Astrocyte (in vitro differentiated cells and primary cell): ENCODE results near the gene PDLIM5. TPM values are rescaled to one million over a fixed set of nuclear protein-coding genes. Genes with fewer than 3 reads are reported as not detected.
"Not testable (repeated sequence)": the region's sequence is repeated elsewhere in the genome, so short reads cannot be mapped to it uniquely, and the experiment has no call there.

ENCODE experiments used
- DNase-seq: peaks from one replicate; pipeline ENCODE4 v3.0.0-alpha.2; 2010; ENCODE audit warnings: low read depth
- FAIRE-seq: peaks from 2 replicates; lab custom pipeline; 2011; peaks lifted over from hg19 to GRCh38; lab: Jason Lieb, UNC
- H2AFZ ChIP-seq: 2 replicates; pipeline ENCODE4 v1.6.0; 2012; ENCODE audit warnings: low read depth, low read length, inconsistent platforms
- H3K27ac ChIP-seq: 2 replicates; pipeline ENCODE4 v1.5.1; 2011; ENCODE audit warnings: low read depth, low read length, inconsistent platforms
- H3K27me3 ChIP-seq: 2 replicates; pipeline ENCODE4 v1.6.0; 2011; ENCODE audit warnings: low read length, inconsistent platforms; ENCODE audit not compliant: insufficient read depth
- H3K36me3 ChIP-seq: 2 replicates; pipeline ENCODE4 v1.5.1; 2011; ENCODE audit warnings: low read length, inconsistent platforms; ENCODE audit not compliant: insufficient read depth
- H3K4me1 ChIP-seq: 2 replicates; pipeline ENCODE4 v1.5.1; 2011; ENCODE audit warnings: low read length, inconsistent platforms; ENCODE audit not compliant: insufficient read depth
- H3K4me2 ChIP-seq: 2 replicates; pipeline ENCODE4 v1.6.0; 2012; ENCODE audit warnings: low read length, inconsistent platforms
- H3K4me3 ChIP-seq: 2 replicates; pipeline ENCODE4 v1.5.1; 2011; ENCODE audit warnings: low read depth, mild to moderate bottlenecking, low read length, inconsistent platforms; ENCODE audit not compliant: insufficient read depth
- H3K79me2 ChIP-seq: 2 replicates; pipeline ENCODE4 v1.6.0; 2012; ENCODE audit warnings: mild to moderate bottlenecking, low read length, inconsistent platforms; ENCODE audit not compliant: insufficient read depth
- H3K9ac ChIP-seq: 2 replicates; pipeline ENCODE4 v1.6.0; 2012; ENCODE audit warnings: mild to moderate bottlenecking, low read length, inconsistent platforms
- H3K9me3 ChIP-seq: 2 replicates; pipeline ENCODE4 v1.5.1; 2012; ENCODE audit warnings: low read depth, mild to moderate bottlenecking, low read length, inconsistent platforms; ENCODE audit not compliant: insufficient read depth
- H4K20me1 ChIP-seq: 2 replicates; pipeline ENCODE4 v1.6.0; 2012; ENCODE audit warnings: low read length, inconsistent platforms; ENCODE audit not compliant: insufficient read depth
- H3K27ac Mint-ChIP-seq: one replicate; pipeline ENCODE4 v1.8.0; 2021; ENCODE audit warnings: mild to moderate bottlenecking, mixed read lengths; ENCODE audit not compliant: unreplicated experiment
- H3K27me3 Mint-ChIP-seq: one replicate; pipeline ENCODE4 v1.8.0; 2021; ENCODE audit warnings: low read depth, mixed read lengths; ENCODE audit not compliant: unreplicated experiment
- H3K36me3 Mint-ChIP-seq: one replicate; pipeline ENCODE4 v1.8.0; 2021; ENCODE audit warnings: low read depth, mixed read lengths; ENCODE audit not compliant: unreplicated experiment
- H3K4me1 Mint-ChIP-seq: one replicate; pipeline ENCODE4 v1.8.0; 2021; ENCODE audit warnings: low read depth, mixed read lengths; ENCODE audit not compliant: unreplicated experiment
- H3K4me3 Mint-ChIP-seq: one replicate; pipeline ENCODE4 v1.8.0; 2021; ENCODE audit warnings: mild to moderate bottlenecking, moderate library complexity, mixed read lengths; ENCODE audit not compliant: unreplicated experiment
- H3K9me3 Mint-ChIP-seq: one replicate; pipeline ENCODE4 v1.8.0; 2021; ENCODE audit warnings: mild to moderate bottlenecking, mixed read lengths; ENCODE audit not compliant: unreplicated experiment
- EZH2 ChIP-seq: IDR thresholded peaks from 2 replicates; pipeline ENCODE4 v1.6.1; 2012; ENCODE audit warnings: mild to moderate bottlenecking, low read length, inconsistent platforms; ENCODE audit not compliant: insufficient read depth
- total RNA-seq: library from RNA; stranded (reverse); gene quantifications from 2 replicates; pipeline ENCODE4 v1.2.1, GENCODE V29; 2021
- TF ChIP-seq, protein P1 (sequence below): IDR thresholded peaks from 2 replicates; pipeline ENCODE4 v1.5.1; 2011; ENCODE audit warnings: low read depth, mild to moderate bottlenecking, inconsistent platforms, low read length, moderate library complexity; ENCODE audit not compliant: insufficient read depth

The PDLIM5 gene
- total RNA-seq, 1 donor from 2014 or later: 181 TPM

DNA sequence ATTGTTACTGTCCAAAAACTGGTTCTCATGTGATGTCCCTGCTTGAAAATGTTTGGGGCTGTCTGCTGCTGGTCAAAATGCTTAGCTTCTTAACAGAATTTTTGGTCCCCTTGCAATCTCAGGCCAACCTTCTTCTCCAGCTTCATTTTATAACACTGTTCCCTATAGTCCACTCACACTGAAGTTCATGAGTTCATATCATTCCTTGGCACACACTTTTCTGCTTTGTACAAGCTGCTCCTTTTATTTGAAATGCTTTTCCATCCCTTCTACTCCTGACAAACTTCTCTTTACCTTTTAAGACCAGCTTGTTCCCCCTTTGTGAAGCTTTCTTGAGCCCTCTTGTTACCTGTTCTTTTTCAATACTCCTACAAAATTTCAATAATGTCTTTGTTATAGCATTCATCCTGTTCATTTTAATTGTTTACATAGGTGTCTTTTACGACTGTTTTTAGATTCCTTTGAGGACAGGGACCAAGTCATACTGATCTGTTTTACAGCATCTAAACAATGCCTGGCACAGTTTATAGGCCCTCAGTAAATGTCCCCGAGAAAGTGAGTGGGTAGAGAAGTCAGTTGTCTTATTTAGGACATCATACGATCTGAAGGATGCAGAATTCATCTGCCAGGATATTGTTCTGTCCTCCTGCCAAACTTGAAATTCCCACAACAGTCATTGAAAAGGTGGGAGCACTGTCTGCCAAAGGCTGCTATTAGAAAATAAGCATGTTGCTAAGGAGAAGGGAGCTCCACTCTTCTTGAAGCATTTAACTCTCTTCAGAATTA lies 171.6 kb downstream of the PDLIM5 start:
- DNase-seq (no peak), FAIRE-seq (no peak)
- TF ChIP-seq EZH2: no peak
- TF ChIP-seq, protein P1, sequence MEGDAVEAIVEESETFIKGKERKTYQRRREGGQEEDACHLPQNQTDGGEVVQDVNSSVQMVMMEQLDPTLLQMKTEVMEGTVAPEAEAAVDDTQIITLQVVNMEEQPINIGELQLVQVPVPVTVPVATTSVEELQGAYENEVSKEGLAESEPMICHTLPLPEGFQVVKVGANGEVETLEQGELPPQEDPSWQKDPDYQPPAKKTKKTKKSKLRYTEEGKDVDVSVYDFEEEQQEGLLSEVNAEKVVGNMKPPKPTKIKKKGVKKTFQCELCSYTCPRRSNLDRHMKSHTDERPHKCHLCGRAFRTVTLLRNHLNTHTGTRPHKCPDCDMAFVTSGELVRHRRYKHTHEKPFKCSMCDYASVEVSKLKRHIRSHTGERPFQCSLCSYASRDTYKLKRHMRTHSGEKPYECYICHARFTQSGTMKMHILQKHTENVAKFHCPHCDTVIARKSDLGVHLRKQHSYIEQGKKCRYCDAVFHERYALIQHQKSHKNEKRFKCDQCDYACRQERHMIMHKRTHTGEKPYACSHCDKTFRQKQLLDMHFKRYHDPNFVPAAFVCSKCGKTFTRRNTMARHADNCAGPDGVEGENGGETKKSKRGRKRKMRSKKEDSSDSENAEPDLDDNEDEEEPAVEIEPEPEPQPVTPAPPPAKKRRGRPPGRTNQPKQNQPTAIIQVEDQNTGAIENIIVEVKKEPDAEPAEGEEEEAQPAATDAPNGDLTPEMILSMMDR: no peak
- Histone ChIP-seq H3K4me3 (no peak overlapping the region), H3K79me2 (peaks cover 24% of the 10 kb centered on the region), H3K27me3 (no peaks in the 10 kb centered on the region), H3K4me2 (no peak overlapping the region), H3K4me1 (no peaks in the 10 kb centered on the region), H3K27ac (no peak overlapping the region), H3K9me3 (no peaks in the 10 kb centered on the region), H2AFZ (no peak overlapping the region), H3K9ac (no peak overlapping the region), H3K36me3 (peaks cover 29% of the 10 kb centered on the region), H4K20me1 (peaks cover 40% of the 10 kb centered on the region)
- Mint-ChIP-seq H3K4me3 (no peak overlapping the region), H3K9me3 (no peaks in the 10 kb centered on the region), H3K36me3 (peaks cover 5% of the 10 kb centered on the region), H3K4me1 (no peaks in the 10 kb centered on the region), H3K27me3 (no peaks in the 10 kb centered on the region), H3K27ac (no peak overlapping the region)

DNA sequence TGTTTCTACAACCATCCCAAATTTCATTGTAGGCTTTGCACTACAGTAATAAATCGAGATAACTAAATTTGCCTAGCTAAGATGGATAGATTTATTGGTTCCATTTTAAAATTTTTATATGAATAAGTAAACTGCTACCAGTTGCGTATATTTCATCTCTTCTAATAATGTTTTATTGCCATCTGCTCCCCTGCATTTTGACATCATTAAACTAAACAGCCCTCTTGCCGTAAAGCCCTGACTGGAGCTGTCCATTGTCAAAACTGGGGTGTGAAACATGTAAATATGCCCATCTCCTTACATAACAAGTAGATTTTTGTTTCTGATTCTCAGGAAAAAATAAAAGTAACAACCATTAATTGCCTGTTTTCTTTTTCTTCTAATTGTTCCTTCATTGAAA lies 175.2 kb downstream of the PDLIM5 start:
- H3K79me2 ChIP-seq: peaks cover 24% of the 10 kb centered on the region
- no peak overlapping the region for H3K4me3 ChIP-seq
- TF ChIP-seq, protein P1: no peak
- TF ChIP-seq EZH2: no peak
- peaks cover 3% of the 10 kb centered on the region for H3K36me3 Mint-ChIP-seq
- DNase-seq: no peak
- H2AFZ ChIP-seq: no peak overlapping the region
- no peaks in the 10 kb centered on the region for H3K27me3 Mint-ChIP-seq
- no peaks in the 10 kb centered on the region for H3K9me3 ChIP-seq
- H3K27me3 ChIP-seq: no peaks in the 10 kb centered on the region
- peaks cover 32% of the 10 kb centered on the region for H3K36me3 ChIP-seq
- no peak overlapping the region for H3K9ac ChIP-seq
- no peak for FAIRE-seq
- no peak overlapping the region for H3K4me3 Mint-ChIP-seq
- peaks cover 51% of the 10 kb centered on the region for H4K20me1 ChIP-seq
- no peaks in the 10 kb centered on the region for H3K9me3 Mint-ChIP-seq
- no peak overlapping the region for H3K27ac Mint-ChIP-seq
- H3K4me1 ChIP-seq: no peaks in the 10 kb centered on the region
- H3K27ac ChIP-seq: no peak overlapping the region
- no peak overlapping the region for H3K4me2 ChIP-seq
- H3K4me1 Mint-ChIP-seq: no peaks in the 10 kb centered on the region

DNA sequence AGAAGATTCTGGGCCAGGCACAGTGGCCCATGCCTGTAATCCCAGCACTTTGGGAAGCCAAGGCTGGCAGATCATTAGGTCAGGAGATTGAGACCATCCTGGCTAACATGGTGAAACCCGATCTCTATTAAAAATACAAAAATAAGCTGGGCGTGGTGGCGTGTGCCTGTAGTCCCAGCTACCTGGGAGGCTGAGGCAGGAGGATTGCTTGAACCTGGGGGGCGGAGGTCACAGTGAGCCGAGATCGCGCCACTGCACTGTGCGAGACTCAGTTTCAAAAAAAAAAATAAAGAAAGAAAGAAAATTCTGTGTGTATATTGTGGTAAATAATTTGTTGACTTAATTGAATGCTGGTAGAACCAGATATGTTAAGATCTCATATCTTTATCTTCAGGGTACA lies 177.3 kb downstream of the PDLIM5 start:
- not testable (repeated sequence) for H2AFZ ChIP-seq, H3K9ac ChIP-seq, H3K9me3 ChIP-seq, H3K27ac ChIP-seq, H3K4me3 ChIP-seq, H3K4me3 Mint-ChIP-seq, H3K4me1 Mint-ChIP-seq, H3K27ac Mint-ChIP-seq, H3K27me3 Mint-ChIP-seq, H3K27me3 ChIP-seq, H3K9me3 Mint-ChIP-seq, FAIRE-seq, H3K4me1 ChIP-seq, H3K4me2 ChIP-seq, DNase-seq, H3K36me3 Mint-ChIP-seq
- H4K20me1 ChIP-seq: peaks cover 45% of the 10 kb centered on the region
- peaks cover 34% of the 10 kb centered on the region for H3K79me2 ChIP-seq
- peaks cover 31% of the 10 kb centered on the region for H3K36me3 ChIP-seq
